Measurements from ENCODE around the gene CCNK.

CCNK gene

GRCh38 chr14:99480917-99481744 is at the start of gene CCNK:
Gene CCNK, plus strand, starts transcription at chr14:99481409. Its CDS starts 11,269 bp downstream, at chr14:99492678.
- peak; percentile 100 for DNase-seq

GRCh38 chr14:99431986-99432385 is 49.2 kb upstream of the CCNK start:
- DNase-seq: no peak

DNA sequence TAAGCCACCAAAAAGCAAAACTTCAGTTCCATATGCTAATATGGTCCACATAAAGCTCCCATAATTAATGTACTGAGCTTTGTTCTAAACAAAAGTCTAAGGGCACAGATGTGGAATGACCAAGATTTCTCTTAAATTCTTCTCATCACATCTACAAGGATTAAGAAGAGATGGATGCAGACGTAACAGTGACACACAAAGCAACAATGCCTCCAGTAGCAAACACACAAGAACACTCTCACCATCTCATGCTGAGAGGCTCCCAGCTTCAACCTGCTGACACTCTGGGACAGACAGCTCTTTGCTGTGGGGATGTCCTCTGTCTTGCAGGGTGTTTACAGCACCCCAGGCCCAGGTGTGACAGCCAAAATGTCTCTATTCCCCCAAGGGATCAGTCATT is 48.7 kb upstream of the CCNK start:
- no peak for DNase-seq

GRCh38 chr14:99435327-99435726 is 45.9 kb upstream of the CCNK start:
- DNase-seq: no peak

GRCh38 chr14:99436247-99437180 is 44.7 kb upstream of the CCNK start:
- no peak for DNase-seq

- no peak for DNase-seq
These were observed 43.5 kb upstream of the CCNK start for GRCh38 chr14:99437706-99438105.

DNA sequence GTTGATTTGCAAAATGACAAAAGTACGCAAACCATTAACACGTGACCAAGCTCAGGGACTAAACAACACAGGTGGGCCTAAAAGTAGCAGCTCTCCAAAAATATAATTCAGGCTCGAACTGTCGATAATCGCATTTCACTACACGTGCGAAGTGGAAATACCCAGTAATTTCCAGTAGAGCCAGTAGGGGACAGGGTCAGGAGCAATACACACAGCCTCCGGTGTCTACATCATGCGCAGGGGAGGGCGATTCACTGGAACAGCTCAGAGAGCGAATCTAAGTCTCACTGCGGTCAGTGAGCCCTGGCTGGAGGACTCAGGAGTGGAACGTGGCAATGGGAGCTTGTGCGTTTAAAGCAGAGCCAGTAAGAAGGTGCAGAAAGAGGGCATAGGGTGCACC is 40.9 kb upstream of the CCNK start:
- no peak for DNase-seq

DNA sequence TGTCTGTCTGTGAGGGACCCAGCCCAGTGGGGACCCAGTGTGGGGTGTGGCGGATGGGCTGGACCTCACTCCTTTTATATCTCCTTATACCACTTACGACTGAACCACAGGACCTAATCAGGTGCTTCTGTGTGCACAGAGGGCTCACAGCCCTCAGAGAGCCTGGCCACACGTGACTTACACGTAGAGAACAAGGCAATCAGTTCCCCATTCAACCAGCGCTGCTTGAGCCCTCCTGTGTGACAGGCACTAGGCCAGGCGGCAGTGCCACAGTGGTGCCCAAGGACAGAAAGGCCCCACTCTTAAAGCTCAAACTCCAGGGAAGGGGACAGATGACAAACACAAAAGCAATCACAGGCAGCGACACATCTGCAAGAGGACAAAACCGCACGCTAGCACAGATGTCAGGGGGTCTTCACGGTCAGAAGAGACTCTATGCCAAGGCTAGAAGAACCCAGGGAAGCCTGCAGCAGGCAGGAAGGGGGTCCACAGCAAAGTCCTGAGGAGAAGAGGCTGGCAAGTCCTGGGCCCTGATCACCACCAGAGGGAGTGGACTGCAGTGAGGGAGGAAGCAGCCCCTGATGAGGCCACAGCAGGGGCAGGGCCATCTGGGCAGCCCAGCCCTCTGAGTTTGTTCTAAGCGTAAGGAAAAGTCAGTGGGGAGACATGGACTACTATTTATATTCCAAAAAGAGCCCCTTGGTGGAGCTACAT is 39.9 kb upstream of the CCNK start:
- DNase-seq: no peak

DNA sequence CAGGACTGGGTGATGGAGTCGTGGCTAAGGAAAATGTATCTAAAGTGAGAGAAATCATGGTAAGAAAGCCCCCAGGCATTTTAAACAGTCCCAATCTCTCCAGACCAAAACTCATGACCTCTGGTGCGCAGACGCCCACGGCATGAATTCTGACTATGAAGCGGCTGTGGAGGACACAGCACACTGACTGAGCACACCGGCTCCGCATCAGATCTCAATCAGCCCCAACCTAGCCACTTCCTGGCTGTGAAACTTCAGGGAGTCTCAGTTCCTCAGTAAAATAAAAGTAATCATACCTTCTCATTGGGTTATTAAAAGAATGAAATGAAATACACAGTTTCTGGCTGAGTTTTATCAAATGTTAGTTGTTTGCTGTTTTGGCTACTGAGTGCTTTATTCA is 39.3 kb upstream of the CCNK start:
- DNase-seq: no peak

DNA sequence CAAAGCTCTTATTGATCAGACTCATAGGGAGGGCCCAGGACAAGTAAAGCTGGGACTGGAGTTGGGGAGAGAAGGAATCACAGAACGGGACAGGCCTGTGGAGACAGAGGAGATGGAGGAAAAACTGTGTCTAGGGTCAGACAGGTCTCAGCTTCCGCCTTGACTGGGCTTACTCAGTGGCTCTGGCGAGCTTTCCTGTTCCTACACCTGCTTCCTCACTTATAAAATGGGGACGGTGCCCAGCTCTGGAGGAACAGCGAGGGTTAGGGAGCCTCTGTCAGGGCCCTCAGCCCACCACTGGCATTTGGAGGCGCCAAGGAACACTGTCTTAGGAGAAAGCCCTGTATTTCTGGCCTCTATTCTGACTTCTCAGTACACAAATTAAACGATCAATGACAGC is 35.3 kb upstream of the CCNK start:
- DNase-seq: no peak

GRCh38 chr14:99447739-99448138 is 33.5 kb upstream of the CCNK start:
- DNase-seq: no peak

DNA sequence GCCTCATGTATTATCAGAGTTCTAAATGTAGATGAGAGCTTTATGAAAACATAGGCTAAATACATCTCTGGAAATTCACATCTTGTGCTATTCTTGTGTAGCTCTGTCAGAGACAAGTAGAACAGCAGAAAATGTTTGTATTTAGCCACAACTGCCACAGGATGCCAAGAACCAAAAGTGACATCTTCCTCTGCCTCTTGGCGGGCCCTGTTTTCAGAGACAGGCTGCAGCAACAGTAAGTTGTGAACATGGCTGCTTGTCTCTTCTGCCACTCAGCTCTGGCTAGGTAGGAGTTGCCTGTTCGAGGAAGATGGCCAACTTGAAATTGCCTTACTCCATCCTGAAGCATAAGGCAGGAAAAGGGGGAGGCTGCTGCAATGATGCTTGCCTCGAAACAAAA is 30.9 kb upstream of the CCNK start:
- no peak for DNase-seq

DNA sequence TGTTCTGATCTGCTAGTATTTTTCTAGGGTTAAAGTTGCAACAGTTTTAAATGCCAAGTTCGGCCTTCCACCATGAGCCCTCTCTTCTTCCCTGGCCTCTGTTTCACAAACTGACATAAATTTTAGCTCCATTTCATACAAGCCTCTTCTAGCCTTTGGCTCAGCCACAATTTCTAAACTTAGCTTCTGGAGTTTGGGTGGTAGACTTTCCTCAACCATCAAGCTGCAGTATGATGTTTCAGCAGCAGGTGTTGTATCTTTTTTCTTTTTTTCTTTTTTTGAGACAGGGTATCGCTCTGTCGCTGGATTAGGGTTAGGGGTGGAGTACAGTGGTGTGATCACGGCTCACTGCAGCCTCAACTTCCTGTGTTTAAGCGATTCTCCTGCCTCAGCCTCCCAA is 30.0 kb upstream of the CCNK start:
- no peak for DNase-seq

GRCh38 chr14:99452968-99453367 is 28.2 kb upstream of the CCNK start:
- DNase-seq: no peak

DNA sequence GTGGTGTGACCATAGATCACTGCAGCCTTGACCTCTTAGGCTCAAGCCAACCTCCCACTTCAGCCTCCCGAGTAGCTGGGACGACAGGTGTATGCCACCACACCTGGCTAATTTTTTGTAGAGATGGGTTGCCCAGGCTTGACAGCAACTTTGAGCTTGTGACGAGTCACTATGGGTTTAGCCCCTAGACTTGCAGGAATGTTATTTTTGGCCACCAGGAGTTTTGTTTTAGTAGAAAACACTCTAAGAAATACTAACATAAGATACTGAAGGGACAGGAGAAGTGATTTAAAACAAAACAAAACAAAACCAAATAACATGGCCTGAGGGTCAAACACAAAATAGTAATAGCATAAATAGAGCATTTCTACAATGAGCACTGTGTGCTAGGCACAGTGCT is 27.0 kb upstream of the CCNK start:
- no peak for DNase-seq

- DNase-seq: no peak
These were observed 21.6 kb upstream of the CCNK start for GRCh38 chr14:99459481-99460100.

DNA sequence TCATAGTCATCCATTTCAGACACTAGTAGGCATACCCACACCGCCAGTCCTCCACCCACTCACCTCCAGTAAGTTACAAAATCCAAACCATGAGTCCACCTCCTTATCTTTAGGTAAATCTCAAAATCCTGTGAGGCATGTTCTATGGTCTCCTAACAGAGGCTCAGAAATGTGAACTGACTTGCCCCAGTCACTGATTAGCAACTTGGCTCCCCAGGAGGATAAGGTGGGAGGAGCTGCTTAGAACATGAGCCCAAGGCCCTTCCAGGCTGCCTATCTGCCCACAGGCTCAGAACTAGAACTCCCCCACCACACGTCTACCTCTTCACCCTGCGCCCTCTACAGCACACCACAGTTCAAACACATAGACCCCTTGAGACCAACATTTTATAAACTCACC is 20.4 kb upstream of the CCNK start:
- no peak for DNase-seq

DNA sequence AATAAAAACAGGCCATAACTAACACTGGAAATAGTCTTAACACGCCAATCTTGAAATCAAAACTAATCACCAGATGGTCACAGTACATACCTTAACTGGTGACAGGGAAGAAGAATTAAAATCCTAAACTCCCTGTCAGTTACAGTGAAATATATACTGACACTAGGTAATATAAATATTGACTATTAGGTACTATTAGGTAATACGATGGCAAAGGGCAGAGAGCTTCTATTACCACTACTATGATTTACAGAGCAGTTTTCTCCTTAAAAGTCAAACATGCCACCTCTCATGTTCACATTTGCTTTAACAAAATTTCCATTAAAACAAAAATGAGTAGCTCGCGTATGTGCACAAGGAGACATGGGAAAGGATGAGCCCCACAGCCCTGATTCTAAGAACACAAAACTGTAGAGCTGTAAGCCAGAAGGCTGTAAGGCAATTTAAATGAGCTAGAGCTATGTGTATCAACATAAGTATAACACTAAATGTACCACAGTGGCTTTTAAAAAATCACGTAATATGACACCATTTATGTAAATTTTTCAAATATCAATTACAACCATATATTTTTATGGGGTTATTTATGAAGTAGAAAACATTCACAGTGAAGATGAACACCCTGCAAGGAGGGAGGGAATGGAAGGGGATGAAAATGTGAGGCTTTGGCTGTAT is 19.7 kb upstream of the CCNK start:
- no peak for DNase-seq

DNA sequence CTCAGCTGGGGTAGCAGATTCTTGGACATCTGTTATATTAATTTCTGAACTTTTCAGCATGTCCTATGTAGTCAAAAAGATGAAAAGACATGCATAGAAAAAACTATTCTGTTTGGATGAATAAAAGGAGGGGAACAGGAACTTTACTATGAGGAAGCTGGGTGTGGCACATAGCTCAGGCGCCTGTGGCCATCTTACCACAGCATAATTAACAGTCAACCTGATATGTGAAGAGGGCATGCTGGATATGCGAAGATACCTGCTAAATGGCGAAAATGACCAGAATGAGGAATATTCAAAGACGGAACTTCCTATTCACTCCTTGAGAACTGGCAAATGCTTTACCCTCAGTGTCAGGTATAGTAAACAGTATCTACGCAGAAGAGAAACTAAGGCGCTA is 19.0 kb upstream of the CCNK start:
- no peak for DNase-seq

DNA sequence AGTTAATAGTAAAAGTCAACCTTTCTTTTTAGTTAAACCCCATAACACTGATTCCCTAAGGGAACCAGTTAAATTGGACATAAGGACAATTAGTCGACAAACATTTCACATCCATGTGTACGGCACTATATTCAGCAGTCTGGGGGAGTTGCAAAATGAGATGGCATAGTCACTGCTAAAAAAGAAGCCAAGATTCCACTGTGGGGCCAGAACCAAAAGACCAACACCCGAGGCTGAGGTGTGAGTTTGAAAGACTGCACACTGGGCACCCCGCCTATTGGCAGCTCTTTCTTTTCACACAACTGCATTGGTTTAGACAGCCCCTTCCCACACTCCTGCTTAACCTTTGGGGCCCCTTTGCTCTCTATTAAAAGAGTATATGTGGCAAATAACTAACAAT is 17.2 kb upstream of the CCNK start:
- no peak for DNase-seq

DNA sequence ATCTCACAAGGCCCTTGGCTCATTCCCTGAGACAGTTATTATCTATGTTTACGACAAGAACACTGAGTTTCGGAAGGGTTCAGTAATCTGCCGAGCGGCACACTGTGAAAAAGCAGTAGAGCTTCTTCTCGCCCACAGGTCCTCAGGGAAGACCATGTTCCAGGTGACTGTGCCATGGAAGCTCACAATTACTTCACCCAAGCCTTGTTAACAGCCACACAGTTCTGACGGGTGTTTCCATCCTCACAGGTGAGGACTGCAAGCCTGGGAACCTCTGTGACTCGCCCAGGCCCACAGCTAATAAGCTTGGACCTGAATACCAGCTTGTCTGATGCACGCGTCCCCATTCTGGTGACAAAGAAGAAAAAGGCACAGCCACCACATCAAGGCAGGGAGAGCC is 15.9 kb upstream of the CCNK start:
- no peak for DNase-seq

DNA sequence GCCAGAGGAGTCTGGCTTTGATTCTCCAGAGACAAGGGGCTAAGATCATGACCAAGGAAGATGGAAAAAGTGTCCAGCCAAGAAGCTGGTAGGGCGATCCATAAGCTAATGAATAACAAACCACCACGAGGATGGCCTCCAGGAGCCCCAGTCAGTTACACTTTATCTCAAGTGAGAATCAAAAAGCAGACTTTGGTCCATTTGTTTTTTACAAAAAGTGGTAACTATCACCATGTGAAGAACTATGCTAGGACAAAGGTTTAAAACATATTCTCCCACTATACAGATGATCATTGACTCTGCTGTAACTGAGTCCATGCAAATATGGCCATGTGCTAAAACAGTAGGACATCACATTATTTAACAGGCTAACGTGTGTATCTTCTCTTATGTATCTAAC is 14.5 kb upstream of the CCNK start:
- DNase-seq: no peak
